HepG2 (cell line): ENCODE data around the gene MMS19. TPM values are rescaled to one million over a fixed set of nuclear protein-coding genes. Genes with fewer than 3 reads are reported as not detected.

Experiments used
- AGO2 ChIP-seq: fragments of 200-400 bp; formaldehyde crosslinking; optimal IDR thresholded peaks from 2 replicates; pipeline ENCODE3; 2017; ENCODE audit warnings: mild to moderate bottlenecking, low read depth, low read length, moderate library complexity
- CSRNP2 ChIP-seq: sonication (generic); formaldehyde crosslinking; conservative IDR thresholded peaks from 2 replicates; pipeline ENCODE4 v1.8.0; 2022; ENCODE audit warnings: low read depth, missing genetic modification reagents
- DNMT3B ChIP-seq: conservative IDR thresholded peaks from 2 replicates; pipeline ENCODE4 v1.6.1; 2016; ENCODE audit warnings: missing biosample characterization, control low read depth
- E2F1 ChIP-seq: sonication (generic); formaldehyde crosslinking; IDR thresholded peaks from 2 replicates; pipeline ENCODE4 v1.5.0; 2020; ENCODE audit warnings: missing genetic modification reagents
- FOXO1 ChIP-seq: sonication (generic); formaldehyde crosslinking; IDR thresholded peaks from 2 replicates; pipeline ENCODE4 v1.4.0; 2020; ENCODE audit warnings: missing genetic modification reagents
- LRRFIP1 ChIP-seq: sonication (generic); formaldehyde crosslinking; conservative IDR thresholded peaks from 2 replicates; pipeline ENCODE4 v1.4.0; 2020; ENCODE audit warnings: missing genetic modification reagents
- MAFK ChIP-seq, 2 experiments: IDR thresholded peaks in 1 of 2; conservative IDR thresholded peaks in 1 of 2; 2 replicates each; pipeline ENCODE4 v1.6.1; 2011; ENCODE audit warnings: improper control_type of control experiment in 2 of 2, low read length in 2 of 2
- MYNN ChIP-seq: sonication (generic); formaldehyde crosslinking; IDR thresholded peaks from 2 replicates; pipeline ENCODE4 v1.4.0; 2020; ENCODE audit warnings: mild to moderate bottlenecking, low read depth, missing genetic modification reagents
- NR1H2 ChIP-seq: sonication (generic); formaldehyde crosslinking; IDR thresholded peaks from 2 replicates; pipeline ENCODE4 v1.8.1; 2022; ENCODE audit warnings: low read depth, missing genetic modification reagents, borderline replicate concordance
- RBFOX2 ChIP-seq: fragments of 200-400 bp; formaldehyde crosslinking; IDR thresholded peaks from 2 replicates; pipeline ENCODE4 v1.6.1; 2017; ENCODE audit warnings: low read depth, mild to moderate bottlenecking, low read length
- SAP130 ChIP-seq: IDR thresholded peaks from 2 replicates; pipeline ENCODE4 v1.6.1; 2016; ENCODE audit warnings: low read depth
- SRF ChIP-seq: IDR thresholded peaks from 2 replicates; pipeline ENCODE4 v1.6.1; 2011; ENCODE audit warnings: mild to moderate bottlenecking, low read depth, low read length, moderate library complexity
- STAG1 ChIP-seq: sonication (generic); formaldehyde crosslinking; IDR thresholded peaks from 2 replicates; pipeline ENCODE4 v1.4.0; 2020; ENCODE audit warnings: missing genetic modification reagents
- TBX2 ChIP-seq: sonication (generic); formaldehyde crosslinking; IDR thresholded peaks from 2 replicates; pipeline ENCODE4 v1.5.0; 2020; ENCODE audit warnings: missing genetic modification reagents, mild to moderate bottlenecking, borderline replicate concordance
- TCF7L2 ChIP-seq: IDR thresholded peaks from 2 replicates; pipeline ENCODE4 v1.6.1; 2011; ENCODE audit warnings: mild to moderate bottlenecking, low read depth, low read length, moderate library complexity
- ZC3H4 ChIP-seq: sonication (generic); formaldehyde crosslinking; IDR thresholded peaks from 2 replicates; pipeline ENCODE4 v1.4.0; 2020; ENCODE audit warnings: missing genetic modification reagents, borderline replicate concordance
- ZNF253 ChIP-seq: sonication (generic); formaldehyde crosslinking; IDR thresholded peaks from 2 replicates; pipeline ENCODE4 v1.8.0; 2022; ENCODE audit warnings: mild to moderate bottlenecking, missing genetic modification reagents, borderline replicate concordance
- ZNF260 ChIP-seq: sonication (generic); formaldehyde crosslinking; IDR thresholded peaks from 2 replicates; pipeline ENCODE4 v1.4.0; 2020; ENCODE audit warnings: missing genetic modification reagents, low read depth, mild to moderate bottlenecking, borderline replicate concordance
- ZNF264 ChIP-seq: sonication (generic); formaldehyde crosslinking; IDR thresholded peaks from 2 replicates; pipeline ENCODE4 v1.4.0; 2020; ENCODE audit warnings: missing genetic modification reagents
- ZNF382 ChIP-seq: sonication (generic); formaldehyde crosslinking; IDR thresholded peaks from 2 replicates; pipeline ENCODE4 v1.5.0; 2020; ENCODE audit warnings: missing genetic modification reagents, mild to moderate bottlenecking, borderline replicate concordance
- ZNF563 ChIP-seq: sonication (generic); formaldehyde crosslinking; IDR thresholded peaks from 2 replicates; pipeline ENCODE4 v1.8.0; 2022; ENCODE audit warnings: mild to moderate bottlenecking, moderate library complexity, missing genetic modification reagents
- ZNF678 ChIP-seq: sonication (generic); formaldehyde crosslinking; IDR thresholded peaks from 2 replicates; pipeline ENCODE4 v1.4.0; 2020; ENCODE audit warnings: mild to moderate bottlenecking, missing genetic modification reagents
- ZNF790 ChIP-seq: sonication (generic); formaldehyde crosslinking; IDR thresholded peaks from 2 replicates; pipeline ENCODE4 v1.8.0; 2022; ENCODE audit warnings: missing genetic modification reagents, mild to moderate bottlenecking, borderline replicate concordance
- ZNF816 ChIP-seq: sonication (generic); formaldehyde crosslinking; IDR thresholded peaks from 2 replicates; pipeline ENCODE4 v1.8.0; 2022; ENCODE audit warnings: missing genetic modification reagents, mild to moderate bottlenecking, borderline replicate concordance
- ZNF878 ChIP-seq: sonication (generic); formaldehyde crosslinking; IDR thresholded peaks from 2 replicates; pipeline ENCODE4 v1.8.1; 2023; ENCODE audit warnings: mild to moderate bottlenecking, missing genetic modification reagents, moderate library complexity
- ZSCAN9 ChIP-seq: IDR thresholded peaks from 2 replicates; pipeline ENCODE4 v1.6.1; 2016; ENCODE audit warnings: borderline replicate concordance
- polyA plus RNA-seq, 8 experiments: library from polyadenylated mRNA; depleted of rRNA in 3 of 8; stranded (reverse) in 7 of 8; unstranded in 1 of 8; fragments of >200 nt; fragmentation: Illumina TruSeq in 4 of 8; extraction: Trizol in 4 of 8; gene quantifications; 2 replicates each; pipeline versions ENCODE4 v1.2.1 to v1.2.3, GENCODE V29; 2011 to 2016; ENCODE audit warnings: low read depth in 4 of 8, missing spikeins in 1 of 8, mixed read lengths in 1 of 8; ENCODE audit not compliant: insufficient read depth in 1 of 8
- total RNA-seq, 5 experiments: library from RNA; depleted of rRNA; stranded (reverse); fragments of >200 nt; fragmentation: Illumina TruSeq; extraction: Trizol; gene quantifications; 2 replicates each; pipeline ENCODE4 v1.2.3, GENCODE V29; 2016; ENCODE audit warnings: low read depth in 1 of 5

Gene MMS19
- total and polyA plus RNA-seq, 2 of the 13 experiments (the other 11 are each of a cell fraction or from before 2014, with no cell fraction given) = 76.4 to 107 TPM

GRCh38 chr10:97498076-97498840 is at the start of gene MMS19 (continued):
- TF ChIP-seq ZSCAN9 (CRISPR knock-in tag) (peak; percentile 83; the same call in 1 of the 2 replicates), LRRFIP1 (CRISPR knock-in tag) (no peak; the same call in 1 of the 2 replicates), DNMT3B (CRISPR knock-in tag) (no peak), E2F1 (CRISPR knock-in tag) (0 out of 2 replicates have a peak, but pooled peaks have one; percentile 3), CSRNP2 (CRISPR knock-in tag) (no peak), ZNF382 (CRISPR knock-in tag) (no peak), NR1H2 (CRISPR knock-in tag) (no peak), ZNF563 (CRISPR knock-in tag) (peak; percentile 59; the same call in 1 of the 2 replicates), TCF7L2 (no peak), ZNF264 (CRISPR knock-in tag) (no peak), MYNN (CRISPR knock-in tag) (0 out of 2 replicates have a peak, but pooled peaks have one; percentile 56), ZNF253 (CRISPR knock-in tag) (no peak), AGO2 (peak; percentile 87), SRF (no peak), STAG1 (CRISPR knock-in tag) (no peak), FOXO1 (CRISPR knock-in tag) (no peak; the same call in 1 of the 2 replicates), RBFOX2 (peak; percentile 95), SAP130 (CRISPR knock-in tag) (peak; percentile 57), TBX2 (no peak; the same call in 1 of the 2 replicates), ZNF878 (CRISPR knock-in tag) (no peak), ZNF790 (no peak), ZNF260 (CRISPR knock-in tag) (no peak), MAFK (conservative IDR thresholded peaks at IDR 0.05 in 1 of 2, IDR thresholded peaks at IDR 0.05 in 1 of 2; ENCODE audit: low read length in 2 of 2) (no peak), ZC3H4 (CRISPR knock-in tag) (peak; percentile 70; the same call in 1 of the 2 replicates), ZNF816 (no peak), ZNF678 (no peak)
